C1 segment of cervical spinal cord (tissue), 14 donors: ENCODE data around the gene MVB12B.
A peak's percentile ranks its signal among the peaks of the same experiment; 100 is the strongest.

ENCODE experiments used
- DNase-seq, 14 donors: peaks; one replicate each; lab custom pipeline; 2025; lab: John Stamatoyannopoulos, UW

Gene MVB12B

GRCh38 chr9:126423142-126423915, 96.7 kb downstream of the MVB12B start:
- DNase-seq, result peak in 4 of 14 donors; percentile 27 to 81 (median 40)

- peak in 1 of 14 donors; percentile 79 for DNase-seq
These were observed 97.2 kb downstream of the MVB12B start for GRCh38 chr9:126423916-126424185.

- no peak for DNase-seq
These were observed 97.9 kb downstream of the MVB12B start for GRCh38 chr9:126424511-126424910.

GRCh38 chr9:126428534-126429175, 102.0 kb downstream of the MVB12B start:
- DNase-seq, result no peak

GRCh38 chr9:126429190-126429589, 102.6 kb downstream of the MVB12B start:
- no peak for DNase-seq

- DNase-seq, result no peak
These were observed 103.5 kb downstream of the MVB12B start for GRCh38 chr9:126430124-126430523.

GRCh38 chr9:126431077-126431742, 104.6 kb downstream of the MVB12B start:
- no peak for DNase-seq

- DNase-seq, result no peak
These were observed 106.0 kb downstream of the MVB12B start for GRCh38 chr9:126432659-126433058.

- no peak for DNase-seq
These were observed 108.5 kb downstream of the MVB12B start for GRCh38 chr9:126435105-126435504.

- no peak for DNase-seq
These were observed 109.0 kb downstream of the MVB12B start for GRCh38 chr9:126435626-126436025.

GRCh38 chr9:126436545-126437267, 110.1 kb downstream of the MVB12B start:
- peak in 1 of 14 donors; percentile 24 for DNase-seq

GRCh38 chr9:126437268-126437666, 110.6 kb downstream of the MVB12B start:
- no peak for DNase-seq

GRCh38 chr9:126437701-126438100, 111.1 kb downstream of the MVB12B start:
- no peak for DNase-seq

GRCh38 chr9:126438741-126439401, 112.2 kb downstream of the MVB12B start:
- no peak for DNase-seq

GRCh38 chr9:126439402-126439765, 112.8 kb downstream of the MVB12B start:
- no peak for DNase-seq

GRCh38 chr9:126439883-126440653, 113.4 kb downstream of the MVB12B start:
- DNase-seq, result no peak

GRCh38 chr9:126440940-126441339, 114.3 kb downstream of the MVB12B start:
- DNase-seq, result peak in 10 of 14 donors; percentile 27 to 68 (median 53)

- DNase-seq, result no peak
These were observed 116.0 kb downstream of the MVB12B start for GRCh38 chr9:126442636-126443035.

- DNase-seq, result no peak
These were observed 116.5 kb downstream of the MVB12B start for GRCh38 chr9:126443144-126443543.

GRCh38 chr9:126448136-126448535, 121.5 kb downstream of the MVB12B start:
- no peak for DNase-seq
